ENCODE measurements around the gene MYH10. TPM values are rescaled to one million over a fixed set of nuclear protein-coding genes. Genes with fewer than 3 reads are reported as not detected.

Gene MYH10
- total RNA-seq, 2 experiments from 2014 or later: 8.3 to 10.3 TPM

DNA sequence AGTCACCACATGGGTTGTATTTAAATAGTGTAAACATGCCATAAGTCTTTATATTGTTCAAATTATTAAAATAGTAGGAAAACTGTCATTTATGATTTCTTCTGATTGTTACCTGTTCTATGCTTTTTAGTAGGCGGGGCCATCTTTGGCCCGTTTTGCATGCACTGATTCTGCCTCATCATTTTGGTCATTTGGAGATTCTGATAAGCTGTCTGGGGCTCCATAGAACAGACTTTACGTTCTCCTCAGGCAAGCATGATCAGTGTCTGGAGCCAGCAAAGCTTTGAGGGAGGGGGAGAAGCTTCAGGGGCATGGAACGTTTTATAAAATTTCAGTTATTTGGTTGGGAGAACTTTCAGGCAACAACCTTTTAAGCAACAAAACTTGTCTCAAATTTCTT is 186.0 kb downstream of the MYH10 start:
- Mint-ChIP-seq H3K9me3 (no peaks in the 10 kb centered on the region), H3K4me1 (peaks cover 26% of the 10 kb centered on the region), H3K4me3 (no peak overlapping the region), H3K27me3 (no peaks in the 10 kb centered on the region), H3K36me3 (ENCODE audit: low read depth) (peaks cover 47% of the 10 kb centered on the region), H3K27ac (no peak overlapping the region)
- POLR2A ChIA-PET: no interaction called here
- CTCF ChIA-PET: no interaction called here
- DNase-seq: no peak

DNA sequence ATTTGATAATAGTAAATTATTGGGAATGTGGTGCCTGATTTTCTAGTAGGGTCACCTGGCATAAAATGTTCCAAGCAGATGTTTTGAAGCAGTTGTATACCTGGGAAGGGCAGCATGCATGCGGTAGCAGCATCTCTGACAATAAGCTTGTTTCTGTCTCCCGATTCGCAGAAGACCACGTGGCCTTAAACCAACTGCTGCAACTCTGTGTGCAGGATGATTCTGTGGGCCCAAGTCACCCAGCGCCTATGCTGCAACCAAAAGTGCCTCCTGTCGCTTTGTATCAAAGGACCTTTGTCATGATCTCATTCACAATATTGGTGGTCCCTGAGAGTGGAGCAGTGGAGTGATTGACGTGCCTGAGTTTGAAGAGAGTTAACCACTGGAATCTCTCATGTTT is 186.8 kb downstream of the MYH10 start:
- ChIA-PET POLR2A (no interaction called here), CTCF (no interaction called here)
- Mint-ChIP-seq H3K27me3 (no peaks in the 10 kb centered on the region), H3K36me3 (ENCODE audit: low read depth) (peaks cover 41% of the 10 kb centered on the region), H3K27ac (no peak overlapping the region), H3K4me3 (no peak overlapping the region), H3K4me1 (peaks cover 27% of the 10 kb centered on the region), H3K9me3 (no peaks in the 10 kb centered on the region)
- DNase-seq: no peak

DNA sequence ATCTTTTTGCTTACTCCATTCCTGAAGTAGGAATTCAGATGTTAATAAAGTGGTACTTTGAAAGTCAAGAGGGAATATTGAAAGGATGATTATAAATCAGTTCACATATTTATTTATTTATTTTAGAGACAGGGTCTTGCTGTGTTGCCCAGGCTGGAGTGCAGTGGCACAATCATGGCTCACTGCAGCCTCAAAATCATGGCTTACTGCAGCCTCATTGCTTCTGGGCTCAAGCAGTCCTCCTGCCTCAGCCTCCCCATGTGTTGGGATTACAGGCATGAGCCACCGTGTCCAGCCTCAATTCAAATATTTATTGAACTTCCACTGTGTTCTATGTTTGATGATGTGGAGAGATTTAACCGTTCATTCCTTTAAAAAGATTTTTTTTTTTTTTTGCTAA is 188.2 kb downstream of the MYH10 start:
- Mint-ChIP-seq H3K4me3 (no peak overlapping the region), H3K27ac (no peak overlapping the region), H3K9me3 (no peaks in the 10 kb centered on the region), H3K27me3 (no peaks in the 10 kb centered on the region), H3K4me1 (peaks cover 41% of the 10 kb centered on the region), H3K36me3 (ENCODE audit: low read depth) (peaks cover 30% of the 10 kb centered on the region)
- no peak for DNase-seq
- ChIA-PET CTCF (no interaction called here), POLR2A (no interaction called here)

DNA sequence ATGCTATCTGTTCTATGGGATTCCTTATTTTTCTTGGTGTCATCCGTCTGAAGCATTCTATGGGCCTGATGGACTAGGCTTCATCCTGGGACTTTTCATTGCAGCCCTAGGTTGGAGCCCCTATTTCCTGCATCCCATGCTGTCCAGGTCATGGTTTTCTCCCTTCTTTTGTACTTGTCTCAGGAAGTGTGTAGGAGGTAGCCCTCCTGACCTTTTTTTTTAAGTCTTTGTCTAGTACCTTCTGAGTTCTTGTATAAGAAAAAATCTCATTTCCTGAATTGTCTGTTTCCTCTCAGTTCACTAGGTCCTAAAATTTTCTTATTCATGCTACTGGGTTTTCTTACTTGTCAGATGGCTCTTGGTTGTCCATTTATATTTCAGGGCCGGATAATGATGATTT is 188.8 kb downstream of the MYH10 start:
- no peak overlapping the region for H3K4me3 Mint-ChIP-seq
- CTCF ChIA-PET: interaction anchor here (0.6 kb wide), 1 partner anchor 23 kb away, joined by 3 read pairs; no protein-coding TSS in a partner anchor

DNA sequence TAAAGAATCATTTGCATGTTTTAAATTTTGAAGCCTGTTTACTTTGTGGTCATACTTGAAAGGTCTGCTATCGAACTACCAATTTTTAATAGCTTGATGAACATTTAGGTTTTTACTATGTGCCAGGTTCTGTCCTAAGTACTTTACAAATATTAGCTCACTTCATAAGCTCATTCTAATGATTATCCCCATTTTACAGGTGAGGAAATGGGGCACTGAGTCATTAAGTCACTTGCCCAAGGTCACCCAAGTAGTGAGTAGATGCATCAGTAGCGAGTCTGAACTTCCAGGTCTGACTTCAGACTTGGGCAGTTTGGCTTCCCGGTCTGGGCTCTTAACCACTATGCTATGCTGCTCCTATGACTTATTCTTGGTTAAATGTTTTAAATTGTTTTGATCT is 190.8 kb downstream of the MYH10 start:
- Mint-ChIP-seq H3K27me3 (no peaks in the 10 kb centered on the region), H3K27ac (no peak overlapping the region), H3K4me1 (peaks cover 54% of the 10 kb centered on the region), H3K9me3 (no peaks in the 10 kb centered on the region), H3K4me3 (no peak overlapping the region), H3K36me3 (ENCODE audit: low read depth) (peaks cover 21% of the 10 kb centered on the region)
- DNase-seq: no peak
- CTCF ChIA-PET: no interaction called here
- POLR2A ChIA-PET: no interaction called here

More for the DNA sequence above, 188.8 kb downstream of the MYH10 start:
- Mint-ChIP-seq H3K27ac (no peak overlapping the region), H3K27me3 (no peaks in the 10 kb centered on the region), H3K4me1 (peaks cover 45% of the 10 kb centered on the region), H3K36me3 (ENCODE audit: low read depth) (peaks cover 27% of the 10 kb centered on the region), H3K9me3 (no peaks in the 10 kb centered on the region)
- POLR2A ChIA-PET: no interaction called here
- no peak for DNase-seq

DNA sequence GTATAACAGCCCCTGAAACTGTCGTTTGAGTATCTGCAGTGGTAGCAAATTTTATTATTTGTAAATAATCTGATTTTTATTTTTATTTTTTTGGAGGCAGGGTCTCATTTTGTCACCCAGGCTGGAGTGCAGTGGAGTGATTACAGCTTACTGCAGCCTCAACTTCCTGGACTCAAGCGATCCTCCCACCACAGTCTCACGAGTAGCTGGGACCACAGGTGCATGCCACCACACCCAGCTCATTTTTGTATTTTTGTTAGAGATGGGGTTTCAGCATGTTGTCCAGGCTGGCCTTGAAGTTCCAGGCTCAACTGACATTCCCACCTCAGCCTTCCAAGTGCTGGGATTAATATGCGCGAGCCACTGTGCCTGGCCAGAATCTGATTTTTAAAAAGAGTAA is 192.1 kb downstream of the MYH10 start:
- Mint-ChIP-seq H3K4me3 (no peak overlapping the region), H3K27me3 (no peaks in the 10 kb centered on the region), H3K27ac (peak overlapping the region; percentile 60), H3K9me3 (no peaks in the 10 kb centered on the region), H3K36me3 (ENCODE audit: low read depth) (peaks cover 14% of the 10 kb centered on the region), H3K4me1 (peaks cover 54% of the 10 kb centered on the region)
- peak; percentile 13 for DNase-seq
- CTCF ChIA-PET: interaction anchor here (0.6 to 1.3 kb wide), 2 partner anchors 13 to 55 kb away, joined by 4 read pairs; no protein-coding TSS in a partner anchor
- POLR2A ChIA-PET: no interaction called here

DNA sequence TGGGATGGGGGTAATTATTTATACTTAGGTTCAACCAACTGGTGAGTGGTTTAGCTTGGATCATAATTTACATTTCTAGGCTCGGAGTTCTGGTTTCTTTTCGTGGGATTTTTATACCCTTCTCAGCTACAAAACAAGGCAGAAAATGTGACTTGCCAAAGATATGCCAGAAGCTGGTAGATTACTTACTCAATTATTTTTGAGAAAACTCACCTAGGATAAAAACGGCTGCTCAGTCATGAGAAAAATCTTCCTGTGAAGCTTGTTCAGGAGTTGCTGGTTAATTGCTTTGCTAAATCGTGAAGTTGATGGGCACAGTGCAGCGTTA is 193.7 kb downstream of the MYH10 start:
- H3K4me1 Mint-ChIP-seq: peaks cover 46% of the 10 kb centered on the region
- no peak for DNase-seq
- CTCF ChIA-PET: interaction anchor here (0.7 to 1.9 kb wide), 4 partner anchors 32 to 93 kb away, joined by 3 to 6 read pairs (median 4); no protein-coding TSS in a partner anchor
- POLR2A ChIA-PET: interaction anchor here (0.6 to 0.7 kb wide), 2 partner anchors 10 kb away, joined by 3 to 4 read pairs; no protein-coding TSS in a partner anchor
- no peaks in the 10 kb centered on the region for H3K9me3 Mint-ChIP-seq
- peak overlapping the region; percentile 91 for H3K4me3 Mint-ChIP-seq
- no peaks in the 10 kb centered on the region for H3K27me3 Mint-ChIP-seq
- peaks cover 10% of the 10 kb centered on the region for H3K36me3 Mint-ChIP-seq (ENCODE audit: low read depth)
- peak overlapping the region; percentile 98 for H3K27ac Mint-ChIP-seq

DNA sequence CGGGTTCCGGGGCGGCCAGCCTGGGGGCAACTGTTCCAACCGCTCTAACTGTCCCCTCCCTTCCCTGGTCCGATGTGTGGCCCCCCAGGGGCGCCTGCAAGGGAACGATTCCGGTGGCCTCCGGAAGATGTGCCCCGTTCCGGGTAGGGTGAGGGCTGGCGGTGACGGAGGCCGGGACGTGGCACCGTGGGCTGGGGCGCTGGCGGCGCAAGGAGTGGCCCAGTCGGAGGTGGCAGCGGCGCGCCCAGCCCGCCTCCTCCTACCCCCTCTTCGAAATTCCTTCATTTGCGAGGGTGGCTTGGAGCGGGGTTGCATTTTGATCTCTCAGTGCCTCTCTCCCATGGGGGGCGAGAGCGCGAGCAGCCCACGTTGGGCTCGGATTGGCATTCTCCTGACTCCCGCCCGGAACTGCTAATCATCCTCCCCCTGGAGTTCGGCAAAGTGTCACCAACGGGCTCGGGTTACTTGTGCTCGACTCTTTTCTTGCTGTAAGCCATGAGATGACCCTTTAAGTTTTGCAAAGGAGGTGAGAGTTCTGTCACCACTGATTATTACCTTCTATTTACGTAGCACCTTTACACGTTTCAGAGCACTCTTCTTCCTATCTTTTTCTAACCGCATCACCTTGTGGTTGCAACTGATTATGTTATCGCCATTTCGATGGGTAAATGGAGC is 194.2 kb downstream of the MYH10 start:
- no peaks in the 10 kb centered on the region for H3K9me3 Mint-ChIP-seq
- peak; percentile 70 for DNase-seq
- ChIA-PET CTCF (interaction anchor here (0.9 to 1.9 kb wide), 3 partner anchors 53 to 94 kb away, joined by 3 to 6 read pairs (median 3); no protein-coding TSS in a partner anchor), POLR2A (interaction anchor here (0.7 kb wide), 1 partner anchor 9 kb away, joined by 3 read pairs; no protein-coding TSS in a partner anchor)
- peaks cover 10% of the 10 kb centered on the region for H3K36me3 Mint-ChIP-seq (ENCODE audit: low read depth)
- H3K27me3 Mint-ChIP-seq: no peaks in the 10 kb centered on the region
- peak overlapping the region; percentile 91 for H3K4me3 Mint-ChIP-seq
- H3K4me1 Mint-ChIP-seq: peaks cover 42% of the 10 kb centered on the region
- peak overlapping the region; percentile 98 for H3K27ac Mint-ChIP-seq

DNA sequence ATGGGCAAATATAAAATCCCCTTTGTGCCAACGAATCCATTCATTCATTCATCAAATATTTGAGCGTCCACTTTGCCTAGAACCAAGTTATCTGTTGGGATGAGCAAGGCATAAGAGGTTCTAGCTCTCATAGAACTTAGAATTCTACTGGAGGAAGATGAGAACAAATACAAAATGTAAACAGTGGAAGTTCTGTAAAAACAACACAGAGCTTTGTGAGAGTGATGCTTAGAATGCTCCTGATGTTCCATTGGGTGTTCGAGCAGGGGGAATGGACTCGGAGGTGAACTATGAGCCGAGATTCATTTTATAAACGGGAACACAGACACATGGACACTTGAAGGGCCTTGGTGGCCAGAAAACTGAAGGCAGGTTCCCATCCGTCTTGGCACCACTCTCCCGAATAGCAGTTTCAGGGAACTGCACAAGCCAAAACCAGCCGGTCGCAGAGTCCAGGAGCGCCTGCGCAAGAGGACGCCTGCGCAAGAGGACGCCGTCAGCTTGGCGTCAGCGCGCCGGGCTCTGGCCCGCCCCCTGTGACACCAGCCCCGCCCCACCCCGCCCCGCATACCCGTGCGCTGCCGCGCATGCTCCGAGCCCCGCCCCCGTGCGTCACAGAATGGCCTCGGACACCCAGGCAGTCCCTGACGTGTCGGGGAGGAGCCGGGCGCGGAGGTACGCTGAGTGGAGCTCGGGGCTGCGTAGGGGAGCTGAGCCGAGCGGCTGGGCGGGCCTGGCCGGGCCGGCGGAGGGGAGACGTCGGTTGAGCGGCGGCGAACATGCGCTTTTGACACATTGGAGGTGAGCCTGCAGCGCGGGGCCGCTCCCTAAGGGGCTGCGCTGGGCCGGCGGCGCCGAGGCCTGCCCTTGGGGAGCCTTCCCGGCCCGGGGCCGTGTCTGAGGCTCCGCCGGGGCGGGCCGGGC is 195.0 kb downstream of the MYH10 start, which contains the start of gene NDEL1:
TSS of gene NDEL1 (plus strand) at position 640 of the 924 bp plus-strand sequence. CDS start 8,388 bp downstream, outside the sequence.
- ChIA-PET CTCF (interaction anchor here (1.0 to 1.9 kb wide), 2 partner anchors 52 to 82 kb away, joined by 3 to 6 read pairs; no protein-coding TSS in a partner anchor), POLR2A (no interaction called here)
- Mint-ChIP-seq H3K27ac (peak within 1 kb of the TSS; percentile 98), H3K9me3 (no peaks in the 10 kb centered on the region), H3K4me3 (peak within 1 kb of the TSS; percentile 91), H3K4me1 (peaks cover 36% of the 10 kb centered on the region), H3K27me3 (no peaks in the 10 kb centered on the region), H3K36me3 (ENCODE audit: low read depth) (peaks cover 10% of the 10 kb centered on the region)
- peak; percentile 99 for DNase-seq

DNA sequence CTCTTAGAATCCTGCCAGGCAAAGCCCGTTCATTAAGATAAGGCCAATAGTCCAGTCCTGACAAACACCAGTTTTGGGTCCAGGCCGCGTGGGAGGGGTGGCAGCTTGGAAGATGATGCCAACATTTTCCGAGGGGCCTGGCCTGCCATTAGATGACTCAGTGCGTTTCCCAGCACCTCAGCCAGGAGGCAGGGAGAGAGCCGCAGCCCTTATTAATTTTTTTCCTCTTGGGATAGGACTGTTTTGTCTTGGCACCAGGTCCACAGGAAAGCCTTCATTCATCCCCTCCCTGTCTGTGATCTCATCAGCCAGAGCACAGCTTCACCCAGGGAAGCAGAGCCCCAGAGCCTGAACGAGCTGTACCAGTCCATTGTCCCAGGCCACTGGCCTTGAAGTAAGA is 199.6 kb downstream of the MYH10 start:
- no peak overlapping the region for H3K4me3 Mint-ChIP-seq
- no peak for DNase-seq
- CTCF ChIA-PET: interaction anchor here (1.2 to 1.4 kb wide), 2 partner anchors 11 to 36 kb away, joined by 3 to 4 read pairs; no protein-coding TSS in a partner anchor
- H3K4me1 Mint-ChIP-seq: peaks cover 5% of the 10 kb centered on the region
- POLR2A ChIA-PET: no interaction called here
- H3K27ac Mint-ChIP-seq: no peak overlapping the region
- no peaks in the 10 kb centered on the region for H3K27me3 Mint-ChIP-seq
- no peaks in the 10 kb centered on the region for H3K36me3 Mint-ChIP-seq (ENCODE audit: low read depth)
- H3K9me3 Mint-ChIP-seq: no peaks in the 10 kb centered on the region

DNA sequence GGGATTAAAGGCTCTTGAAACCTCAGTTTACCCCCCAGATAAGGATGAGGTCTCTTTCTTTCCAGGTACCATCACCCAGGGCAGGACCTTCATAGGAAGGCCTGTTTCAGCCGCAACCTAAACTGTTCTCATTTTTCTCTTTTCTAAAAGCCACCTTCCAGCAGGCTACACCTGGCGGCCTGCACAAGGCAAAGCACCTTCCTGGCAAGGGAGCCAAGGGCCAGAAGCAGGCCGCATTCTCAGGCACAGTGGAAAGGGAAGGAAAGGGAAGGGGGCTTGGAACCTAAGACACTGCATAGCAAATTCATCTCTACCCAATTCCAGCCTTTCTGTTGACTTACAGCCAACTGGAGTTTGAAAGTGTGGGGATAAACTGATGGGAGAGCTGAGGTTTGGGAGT is 203.7 kb downstream of the MYH10 start:
- DNase-seq: no peak
- H3K4me1 Mint-ChIP-seq: no peaks in the 10 kb centered on the region
- ChIA-PET CTCF (interaction anchor here (2.2 kb wide), 1 partner anchor 43 kb away, joined by 7 read pairs; no protein-coding TSS in a partner anchor), POLR2A (interaction anchor here (1.0 kb wide), 1 partner anchor 10 kb away, joined by 3 read pairs; no protein-coding TSS in a partner anchor)
- peaks cover 17% of the 10 kb centered on the region for H3K27me3 Mint-ChIP-seq
- H3K9me3 Mint-ChIP-seq: no peaks in the 10 kb centered on the region
- H3K27ac Mint-ChIP-seq: no peak overlapping the region
- no peaks in the 10 kb centered on the region for H3K36me3 Mint-ChIP-seq (ENCODE audit: low read depth)
- no peak overlapping the region for H3K4me3 Mint-ChIP-seq

DNA sequence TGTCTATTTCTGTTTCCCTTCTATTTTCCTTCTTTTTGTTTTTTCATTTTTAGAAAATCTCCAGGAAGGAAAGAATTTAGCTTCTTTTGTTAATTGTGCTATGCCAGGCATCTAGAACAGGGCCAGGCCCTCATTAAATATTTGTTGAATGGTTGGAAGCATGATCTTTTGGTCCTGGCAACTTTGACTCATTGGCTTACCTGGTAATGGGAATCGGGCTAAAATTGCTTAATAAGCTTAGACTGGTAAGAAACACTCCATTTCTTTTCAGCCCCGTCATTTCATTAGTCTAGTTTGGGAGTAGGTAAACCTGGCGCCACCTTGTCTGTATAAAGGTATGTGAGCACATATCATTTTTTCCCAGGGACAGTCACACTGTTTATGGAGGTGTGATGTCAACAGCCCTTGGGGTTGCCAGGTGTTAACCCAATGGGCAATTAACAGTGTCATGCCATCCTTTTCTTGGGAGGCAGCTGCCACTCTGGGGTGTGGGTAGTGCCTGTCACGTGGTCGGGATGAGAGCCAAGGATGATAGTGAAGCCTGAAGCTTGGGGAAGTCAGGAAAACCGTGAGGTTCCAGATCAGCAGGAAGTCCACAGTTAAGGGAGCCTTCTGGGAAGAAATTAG is 204.3 kb downstream of the MYH10 start:
- ChIA-PET POLR2A (no interaction called here), CTCF (interaction anchor here (2.2 kb wide), 1 partner anchor 42 kb away, joined by 7 read pairs; no protein-coding TSS in a partner anchor)

More for the DNA sequence above, 204.3 kb downstream of the MYH10 start:
- Mint-ChIP-seq H3K27ac (no peak overlapping the region), H3K4me1 (no peaks in the 10 kb centered on the region), H3K4me3 (no peak overlapping the region), H3K9me3 (no peaks in the 10 kb centered on the region), H3K27me3 (peaks cover 20% of the 10 kb centered on the region), H3K36me3 (ENCODE audit: low read depth) (no peaks in the 10 kb centered on the region)
- no peak for DNase-seq
